T-helper 1 cell treated with Interleukin-12 subunit alpha and Interleukin-12 subunit beta and Interleukin-4 antibody, amounts not matched to agents 30 μg/mL and 1 μg/mL, for 36 hours (primary cell): ENCODE results near the gene RTN1.

Source experiments
- H3K27ac Mint-ChIP-seq: one replicate; pipeline ENCODE4 v1.8.0; 2021; ENCODE audit warnings: mild to moderate bottlenecking, mixed read lengths
- H3K27me3 Mint-ChIP-seq: one replicate; pipeline ENCODE4 v1.8.0; 2021; ENCODE audit warnings: low read depth, mixed read lengths
- H3K36me3 Mint-ChIP-seq: one replicate; pipeline ENCODE4 v1.8.0; 2021; ENCODE audit warnings: low read depth, mixed read lengths
- H3K4me1 Mint-ChIP-seq: one replicate; pipeline ENCODE4 v1.8.0; 2021; ENCODE audit warnings: low read depth, mixed read lengths
- H3K4me3 Mint-ChIP-seq: one replicate; pipeline ENCODE4 v1.8.0; 2021; ENCODE audit warnings: mild to moderate bottlenecking, moderate library complexity, mixed read lengths
- H3K9me3 Mint-ChIP-seq: one replicate; pipeline ENCODE4 v1.8.0; 2021; ENCODE audit warnings: mixed read lengths

Gene RTN1

GRCh38 chr14:59831121-59831730 lies 39.4 kb downstream of the RTN1 start:
- Mint-ChIP-seq H3K4me1 (no peaks in the 10 kb centered on the region), H3K36me3 (no peaks in the 10 kb centered on the region), H3K27ac (no peak overlapping the region), H3K9me3 (no peaks in the 10 kb centered on the region), H3K27me3 (no peaks in the 10 kb centered on the region), H3K4me3 (no peak overlapping the region)

GRCh38 chr14:59830338-59830734 lies 40.2 kb downstream of the RTN1 start:
- Mint-ChIP-seq H3K27me3 (no peaks in the 10 kb centered on the region), H3K27ac (no peak overlapping the region), H3K4me3 (no peak overlapping the region), H3K4me1 (no peaks in the 10 kb centered on the region), H3K9me3 (no peaks in the 10 kb centered on the region), H3K36me3 (no peaks in the 10 kb centered on the region)

- Mint-ChIP-seq H3K4me1 (no peaks in the 10 kb centered on the region), H3K36me3 (no peaks in the 10 kb centered on the region), H3K4me3 (no peak overlapping the region), H3K27me3 (no peaks in the 10 kb centered on the region), H3K9me3 (no peaks in the 10 kb centered on the region), H3K27ac (no peak overlapping the region)
Observed at GRCh38 chr14:59829469-59830337, 40.9 kb downstream of the RTN1 start.

- no peak overlapping the region for H3K27ac Mint-ChIP-seq
- H3K4me1 Mint-ChIP-seq, result no peaks in the 10 kb centered on the region
- no peaks in the 10 kb centered on the region for H3K36me3 Mint-ChIP-seq
Observed at GRCh38 chr14:59828276-59828675, 42.3 kb downstream of the RTN1 start.

GRCh38 chr14:59827401-59827800 lies 43.2 kb downstream of the RTN1 start:
- H3K27me3 Mint-ChIP-seq, result no peaks in the 10 kb centered on the region

More at GRCh38 chr14:59828276-59828675, 42.3 kb downstream of the RTN1 start:
- H3K9me3 Mint-ChIP-seq, result no peaks in the 10 kb centered on the region
- no peaks in the 10 kb centered on the region for H3K27me3 Mint-ChIP-seq
- no peak overlapping the region for H3K4me3 Mint-ChIP-seq

GRCh38 chr14:59826150-59826549 lies 44.4 kb downstream of the RTN1 start:
- H3K9me3 Mint-ChIP-seq, result no peaks in the 10 kb centered on the region

More at GRCh38 chr14:59827401-59827800, 43.2 kb downstream of the RTN1 start:
- Mint-ChIP-seq H3K36me3 (no peaks in the 10 kb centered on the region), H3K9me3 (no peaks in the 10 kb centered on the region), H3K27ac (no peak overlapping the region), H3K4me1 (no peaks in the 10 kb centered on the region), H3K4me3 (no peak overlapping the region)

GRCh38 chr14:59823179-59823578 lies 47.4 kb downstream of the RTN1 start:
- H3K27ac Mint-ChIP-seq, result no peak overlapping the region
- no peak overlapping the region for H3K4me3 Mint-ChIP-seq
- no peaks in the 10 kb centered on the region for H3K36me3 Mint-ChIP-seq
- no peaks in the 10 kb centered on the region for H3K27me3 Mint-ChIP-seq
- peaks cover 3% of the 10 kb centered on the region for H3K9me3 Mint-ChIP-seq
- no peaks in the 10 kb centered on the region for H3K4me1 Mint-ChIP-seq

More at GRCh38 chr14:59826150-59826549, 44.4 kb downstream of the RTN1 start:
- no peaks in the 10 kb centered on the region for H3K36me3 Mint-ChIP-seq
- H3K4me3 Mint-ChIP-seq, result no peak overlapping the region
- no peaks in the 10 kb centered on the region for H3K27me3 Mint-ChIP-seq
- H3K4me1 Mint-ChIP-seq, result no peaks in the 10 kb centered on the region
- no peak overlapping the region for H3K27ac Mint-ChIP-seq

GRCh38 chr14:59819446-59820088 lies 51.0 kb downstream of the RTN1 start:
- Mint-ChIP-seq H3K36me3 (no peaks in the 10 kb centered on the region), H3K27me3 (no peaks in the 10 kb centered on the region), H3K27ac (no peak overlapping the region), H3K9me3 (peaks cover 3% of the 10 kb centered on the region), H3K4me3 (no peak overlapping the region), H3K4me1 (no peaks in the 10 kb centered on the region)

GRCh38 chr14:59816941-59817340 lies 53.6 kb downstream of the RTN1 start:
- Mint-ChIP-seq H3K4me1 (no peaks in the 10 kb centered on the region), H3K27me3 (no peaks in the 10 kb centered on the region), H3K36me3 (no peaks in the 10 kb centered on the region), H3K9me3 (peaks cover 3% of the 10 kb centered on the region), H3K4me3 (no peak overlapping the region), H3K27ac (no peak overlapping the region)

- Mint-ChIP-seq H3K4me3 (no peak overlapping the region), H3K27me3 (no peaks in the 10 kb centered on the region), H3K4me1 (no peaks in the 10 kb centered on the region), H3K36me3 (no peaks in the 10 kb centered on the region), H3K27ac (no peak overlapping the region), H3K9me3 (peaks cover 3% of the 10 kb centered on the region)
Observed at GRCh38 chr14:59814988-59815387, 55.6 kb downstream of the RTN1 start.

GRCh38 chr14:59811815-59812214 lies 58.8 kb downstream of the RTN1 start:
- Mint-ChIP-seq H3K36me3 (no peaks in the 10 kb centered on the region), H3K27me3 (no peaks in the 10 kb centered on the region), H3K4me3 (no peak overlapping the region), H3K4me1 (no peaks in the 10 kb centered on the region), H3K27ac (no peak overlapping the region), H3K9me3 (no peaks in the 10 kb centered on the region)

- H3K4me3 Mint-ChIP-seq, result no peak overlapping the region
- no peak overlapping the region for H3K27ac Mint-ChIP-seq
- no peaks in the 10 kb centered on the region for H3K36me3 Mint-ChIP-seq
- no peaks in the 10 kb centered on the region for H3K27me3 Mint-ChIP-seq
- H3K4me1 Mint-ChIP-seq, result no peaks in the 10 kb centered on the region
- no peaks in the 10 kb centered on the region for H3K9me3 Mint-ChIP-seq
Observed at GRCh38 chr14:59811073-59811472, 59.5 kb downstream of the RTN1 start.

GRCh38 chr14:59803052-59803540 lies 67.5 kb downstream of the RTN1 start:
- Mint-ChIP-seq H3K4me1 (no peaks in the 10 kb centered on the region), H3K27me3 (no peaks in the 10 kb centered on the region), H3K27ac (no peak overlapping the region), H3K9me3 (no peaks in the 10 kb centered on the region), H3K4me3 (no peak overlapping the region), H3K36me3 (no peaks in the 10 kb centered on the region)

- Mint-ChIP-seq H3K27ac (no peak overlapping the region), H3K4me3 (no peak overlapping the region), H3K9me3 (no peaks in the 10 kb centered on the region), H3K36me3 (no peaks in the 10 kb centered on the region), H3K27me3 (no peaks in the 10 kb centered on the region), H3K4me1 (no peaks in the 10 kb centered on the region)
Observed at GRCh38 chr14:59788176-59788575, 82.4 kb downstream of the RTN1 start.
